Measurements from ENCODE around the gene HMGA1. TPM values are rescaled to one million over a fixed set of nuclear protein-coding genes. Genes with fewer than 3 reads are reported as not detected.

The HMGA1 gene
- polyA plus RNA-seq, 1 donor from 2014 or later: 31.5 TPM

- Histone ChIP-seq H2AFZ (ENCODE audit: low read depth, low read length) (no peak overlapping the region), H4K20me1 (ENCODE audit: insufficient read depth) (no peaks in the 10 kb centered on the region), H3F3A (ENCODE audit: insufficient read depth, low read length, poor library complexity, severe bottlenecking) (no peaks in the 10 kb centered on the region), H3K9me3 (ENCODE audit: low read length) (no peaks in the 10 kb centered on the region), H3K79me2 (replicated peaks; ENCODE audit: insufficient read depth, low read length) (no peaks in the 10 kb centered on the region), H3K27ac (ENCODE audit: low read length) (no peak overlapping the region), H3K4me3 (ENCODE audit: low read length) (no peak overlapping the region), H3K4me2 (ENCODE audit: low read length) (no peak overlapping the region), H3K9ac (ENCODE audit: low read length) (no peak overlapping the region), H3K9me2 (ENCODE audit: insufficient read depth, low read length) (no peaks in the 10 kb centered on the region), H3K36me3 (ENCODE audit: insufficient read depth, low read length) (no peaks in the 10 kb centered on the region), H3K27me3 (ENCODE audit: insufficient read depth, low read depth, low read length) (no peaks in the 10 kb centered on the region)
- no peak for TF ChIP-seq MXI1 (conservative IDR thresholded peaks at IDR 0.05; ENCODE audit: poor library complexity, severe bottlenecking)
Observed at GRCh38 chr6:34206726-34207125, 29.9 kb upstream of the HMGA1 start.

DNA sequence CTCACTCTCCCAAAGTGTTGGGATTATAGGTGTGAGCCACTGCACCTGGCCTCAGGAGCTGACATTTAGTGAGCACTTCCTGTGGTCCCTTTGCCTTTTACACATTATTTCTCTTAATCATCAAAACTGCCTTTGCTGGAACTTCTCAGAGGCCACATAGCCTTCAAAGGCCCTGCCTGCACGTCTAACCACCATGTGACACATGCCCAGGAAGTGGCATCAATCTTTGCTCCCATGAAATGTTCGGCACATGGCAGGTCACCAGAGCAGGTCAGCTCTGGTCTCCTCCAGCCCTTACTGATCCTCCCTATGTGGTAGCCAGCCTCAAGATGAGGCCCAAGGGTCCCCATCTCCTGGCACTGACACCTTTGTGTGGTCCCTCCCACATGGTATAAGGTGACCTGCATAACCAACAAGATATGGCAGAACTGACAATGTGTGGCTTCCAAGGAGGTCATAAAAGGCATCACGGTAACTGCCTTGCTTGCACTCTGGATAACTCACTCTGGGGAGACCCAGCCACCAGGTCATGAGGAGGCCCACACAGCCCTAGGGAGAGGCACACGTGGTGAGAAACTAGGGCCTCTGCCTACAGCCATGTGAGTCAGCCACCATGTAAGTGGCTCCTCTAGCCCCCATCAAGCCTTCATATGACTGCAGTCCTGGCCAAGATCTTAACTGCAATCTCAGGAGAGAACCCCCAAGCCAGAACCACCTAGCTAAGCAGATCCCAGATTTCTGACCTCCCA, 28.8 kb upstream of the HMGA1 start:
- Histone ChIP-seq H3K27me3 (ENCODE audit: insufficient read depth, low read depth, low read length) (no peaks in the 10 kb centered on the region), H2AFZ (ENCODE audit: low read depth, low read length) (no peak overlapping the region), H3K36me3 (ENCODE audit: insufficient read depth, low read length) (no peaks in the 10 kb centered on the region), H3K9ac (ENCODE audit: low read length) (no peak overlapping the region), H3K79me2 (replicated peaks; ENCODE audit: insufficient read depth, low read length) (no peaks in the 10 kb centered on the region), H3K9me2 (ENCODE audit: insufficient read depth, low read length) (no peaks in the 10 kb centered on the region), H3K27ac (ENCODE audit: low read length) (no peak overlapping the region), H3F3A (ENCODE audit: insufficient read depth, low read length, poor library complexity, severe bottlenecking) (no peaks in the 10 kb centered on the region), H3K9me3 (ENCODE audit: low read length) (no peaks in the 10 kb centered on the region), H4K20me1 (ENCODE audit: insufficient read depth) (no peaks in the 10 kb centered on the region), H3K4me2 (ENCODE audit: low read length) (no peak overlapping the region), H3K4me3 (ENCODE audit: low read length) (no peak overlapping the region)
- TF ChIP-seq EZH2 (IDR thresholded peaks at IDR 0.05; ENCODE audit: borderline replicate concordance, insufficient read depth, low read length, poor library complexity, severe bottlenecking) (no peak), RAD21 (conservative IDR thresholded peaks at IDR 0.05) (no peak), SMC3 (conservative IDR thresholded peaks at IDR 0.05; ENCODE audit: poor library complexity) (no peak), MXI1 (conservative IDR thresholded peaks at IDR 0.05; ENCODE audit: poor library complexity, severe bottlenecking) (no peak), EP300 (conservative IDR thresholded peaks at IDR 0.05; ENCODE audit: poor library complexity, severe bottlenecking) (no peak), TAF1 (IDR thresholded peaks at IDR 0.05; ENCODE audit: low read depth) (no peak)
- TF ChIP-seq, protein P1, sequence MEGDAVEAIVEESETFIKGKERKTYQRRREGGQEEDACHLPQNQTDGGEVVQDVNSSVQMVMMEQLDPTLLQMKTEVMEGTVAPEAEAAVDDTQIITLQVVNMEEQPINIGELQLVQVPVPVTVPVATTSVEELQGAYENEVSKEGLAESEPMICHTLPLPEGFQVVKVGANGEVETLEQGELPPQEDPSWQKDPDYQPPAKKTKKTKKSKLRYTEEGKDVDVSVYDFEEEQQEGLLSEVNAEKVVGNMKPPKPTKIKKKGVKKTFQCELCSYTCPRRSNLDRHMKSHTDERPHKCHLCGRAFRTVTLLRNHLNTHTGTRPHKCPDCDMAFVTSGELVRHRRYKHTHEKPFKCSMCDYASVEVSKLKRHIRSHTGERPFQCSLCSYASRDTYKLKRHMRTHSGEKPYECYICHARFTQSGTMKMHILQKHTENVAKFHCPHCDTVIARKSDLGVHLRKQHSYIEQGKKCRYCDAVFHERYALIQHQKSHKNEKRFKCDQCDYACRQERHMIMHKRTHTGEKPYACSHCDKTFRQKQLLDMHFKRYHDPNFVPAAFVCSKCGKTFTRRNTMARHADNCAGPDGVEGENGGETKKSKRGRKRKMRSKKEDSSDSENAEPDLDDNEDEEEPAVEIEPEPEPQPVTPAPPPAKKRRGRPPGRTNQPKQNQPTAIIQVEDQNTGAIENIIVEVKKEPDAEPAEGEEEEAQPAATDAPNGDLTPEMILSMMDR (IDR thresholded peaks at IDR 0.05; ENCODE audit: poor library complexity, severe bottlenecking): no peak

DNA sequence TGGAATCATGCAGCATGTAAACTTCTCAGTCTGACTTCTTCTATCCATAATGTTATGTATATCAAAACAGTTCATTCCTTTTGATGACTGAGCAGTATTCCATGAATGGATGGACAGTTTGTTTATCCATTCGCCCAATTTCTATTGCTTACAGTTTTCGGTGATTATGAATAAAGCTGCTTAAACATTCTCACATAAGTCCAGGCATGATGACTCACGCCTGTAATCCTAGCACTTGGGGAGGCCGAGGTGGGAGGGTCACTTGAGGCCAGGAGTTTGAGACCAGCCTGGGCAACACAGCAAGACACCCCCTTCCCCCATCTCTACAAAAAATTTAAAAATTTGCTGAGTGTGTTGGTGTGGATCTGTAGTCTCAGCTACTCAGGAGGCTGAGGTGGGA, 22.9 kb upstream of the HMGA1 start:
- H3K27ac ChIP-seq (ENCODE audit: low read length): no peak overlapping the region
- TF ChIP-seq, protein P1 (IDR thresholded peaks at IDR 0.05; ENCODE audit: poor library complexity, severe bottlenecking): no peak
- no peak for TF ChIP-seq POLR2AphosphoS5 (IDR thresholded peaks at IDR 0.05)
- no peak for TF ChIP-seq RAD21 (conservative IDR thresholded peaks at IDR 0.05)
- no peak for TF ChIP-seq EZH2 (IDR thresholded peaks at IDR 0.05; ENCODE audit: borderline replicate concordance, insufficient read depth, low read length, poor library complexity, severe bottlenecking)
- TF ChIP-seq, protein P2, sequence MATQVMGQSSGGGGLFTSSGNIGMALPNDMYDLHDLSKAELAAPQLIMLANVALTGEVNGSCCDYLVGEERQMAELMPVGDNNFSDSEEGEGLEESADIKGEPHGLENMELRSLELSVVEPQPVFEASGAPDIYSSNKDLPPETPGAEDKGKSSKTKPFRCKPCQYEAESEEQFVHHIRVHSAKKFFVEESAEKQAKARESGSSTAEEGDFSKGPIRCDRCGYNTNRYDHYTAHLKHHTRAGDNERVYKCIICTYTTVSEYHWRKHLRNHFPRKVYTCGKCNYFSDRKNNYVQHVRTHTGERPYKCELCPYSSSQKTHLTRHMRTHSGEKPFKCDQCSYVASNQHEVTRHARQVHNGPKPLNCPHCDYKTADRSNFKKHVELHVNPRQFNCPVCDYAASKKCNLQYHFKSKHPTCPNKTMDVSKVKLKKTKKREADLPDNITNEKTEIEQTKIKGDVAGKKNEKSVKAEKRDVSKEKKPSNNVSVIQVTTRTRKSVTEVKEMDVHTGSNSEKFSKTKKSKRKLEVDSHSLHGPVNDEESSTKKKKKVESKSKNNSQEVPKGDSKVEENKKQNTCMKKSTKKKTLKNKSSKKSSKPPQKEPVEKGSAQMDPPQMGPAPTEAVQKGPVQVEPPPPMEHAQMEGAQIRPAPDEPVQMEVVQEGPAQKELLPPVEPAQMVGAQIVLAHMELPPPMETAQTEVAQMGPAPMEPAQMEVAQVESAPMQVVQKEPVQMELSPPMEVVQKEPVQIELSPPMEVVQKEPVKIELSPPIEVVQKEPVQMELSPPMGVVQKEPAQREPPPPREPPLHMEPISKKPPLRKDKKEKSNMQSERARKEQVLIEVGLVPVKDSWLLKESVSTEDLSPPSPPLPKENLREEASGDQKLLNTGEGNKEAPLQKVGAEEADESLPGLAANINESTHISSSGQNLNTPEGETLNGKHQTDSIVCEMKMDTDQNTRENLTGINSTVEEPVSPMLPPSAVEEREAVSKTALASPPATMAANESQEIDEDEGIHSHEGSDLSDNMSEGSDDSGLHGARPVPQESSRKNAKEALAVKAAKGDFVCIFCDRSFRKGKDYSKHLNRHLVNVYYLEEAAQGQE (IDR thresholded peaks at IDR 0.05; ENCODE audit: borderline replicate concordance): no peak
- TF ChIP-seq SMC3 (conservative IDR thresholded peaks at IDR 0.05; ENCODE audit: poor library complexity): no peak
- TF ChIP-seq EP300 (conservative IDR thresholded peaks at IDR 0.05; ENCODE audit: poor library complexity, severe bottlenecking): no peak
- no peak for TF ChIP-seq MXI1 (conservative IDR thresholded peaks at IDR 0.05; ENCODE audit: poor library complexity, severe bottlenecking)
- TF ChIP-seq TAF1 (IDR thresholded peaks at IDR 0.05; ENCODE audit: low read depth): no peak

More for the DNA sequence above, 22.9 kb upstream of the HMGA1 start:
- no peaks in the 10 kb centered on the region for H3K27me3 ChIP-seq (ENCODE audit: insufficient read depth, low read depth, low read length)
- no peak overlapping the region for H2AFZ ChIP-seq (ENCODE audit: low read depth, low read length)
- no peak overlapping the region for H3K9ac ChIP-seq (ENCODE audit: low read length)
- no peak overlapping the region for H3K4me3 ChIP-seq (ENCODE audit: low read length)
- H3F3A ChIP-seq (ENCODE audit: insufficient read depth, low read length, poor library complexity, severe bottlenecking): no peaks in the 10 kb centered on the region
- H3K9me2 ChIP-seq (ENCODE audit: insufficient read depth, low read length): no peaks in the 10 kb centered on the region
- H3K79me2 ChIP-seq (replicated peaks; ENCODE audit: insufficient read depth, low read length): no peaks in the 10 kb centered on the region
- no peaks in the 10 kb centered on the region for H4K20me1 ChIP-seq (ENCODE audit: insufficient read depth)
- no peaks in the 10 kb centered on the region for H3K36me3 ChIP-seq (ENCODE audit: insufficient read depth, low read length)
- no peaks in the 10 kb centered on the region for H3K9me3 ChIP-seq (ENCODE audit: low read length)
- no peak overlapping the region for H3K4me2 ChIP-seq (ENCODE audit: low read length)
